Keratinocyte (primary cell): ENCODE data around the gene GJD2.

Experiments
- EZH2 ChIP-seq: IDR thresholded peaks from one replicate; pipeline ENCODE4 v1.6.1; 2012; ENCODE audit warnings: inconsistent platforms, mild to moderate bottlenecking, low read length, moderate library complexity
- TF ChIP-seq, protein P1 (sequence below), 3 experiments: IDR thresholded peaks in 1 of 3; conservative IDR thresholded peaks in 1 of 3; optimal IDR thresholded peaks in 1 of 3; 2 replicates in 2 of 3; 3 replicates in 1 of 3; pipeline versions ENCODE3 to v1.5.1; 2011; ENCODE audit warnings: low read length in 3 of 3, mild to moderate bottlenecking in 3 of 3, moderate library complexity in 2 of 3, control low read depth in 1 of 3, inconsistent platforms in 1 of 3; ENCODE audit not compliant: insufficient read depth in 2 of 3; ENCODE audit errors: extremely low read depth in 1 of 3

DNA sequence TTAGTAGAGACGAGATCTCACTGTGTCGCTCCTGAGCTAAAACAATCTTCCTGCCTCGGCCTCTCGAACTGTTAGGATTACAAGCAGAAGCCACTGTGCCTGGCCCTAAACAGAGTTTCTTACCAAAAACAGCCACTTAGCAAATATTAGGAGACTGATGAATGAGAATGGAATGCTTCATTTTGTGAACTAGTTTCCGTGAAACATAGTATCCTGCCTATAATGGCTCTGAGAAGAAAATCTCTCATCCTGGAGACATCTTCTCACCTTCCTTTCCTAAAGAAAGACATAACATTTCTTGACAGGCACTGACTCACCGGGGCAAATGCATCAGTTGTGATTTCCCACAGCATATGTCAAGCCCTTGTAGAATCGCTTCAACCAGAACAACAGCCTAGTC, 44.9 kb downstream of the GJD2 start:
- TF ChIP-seq, protein P1, sequence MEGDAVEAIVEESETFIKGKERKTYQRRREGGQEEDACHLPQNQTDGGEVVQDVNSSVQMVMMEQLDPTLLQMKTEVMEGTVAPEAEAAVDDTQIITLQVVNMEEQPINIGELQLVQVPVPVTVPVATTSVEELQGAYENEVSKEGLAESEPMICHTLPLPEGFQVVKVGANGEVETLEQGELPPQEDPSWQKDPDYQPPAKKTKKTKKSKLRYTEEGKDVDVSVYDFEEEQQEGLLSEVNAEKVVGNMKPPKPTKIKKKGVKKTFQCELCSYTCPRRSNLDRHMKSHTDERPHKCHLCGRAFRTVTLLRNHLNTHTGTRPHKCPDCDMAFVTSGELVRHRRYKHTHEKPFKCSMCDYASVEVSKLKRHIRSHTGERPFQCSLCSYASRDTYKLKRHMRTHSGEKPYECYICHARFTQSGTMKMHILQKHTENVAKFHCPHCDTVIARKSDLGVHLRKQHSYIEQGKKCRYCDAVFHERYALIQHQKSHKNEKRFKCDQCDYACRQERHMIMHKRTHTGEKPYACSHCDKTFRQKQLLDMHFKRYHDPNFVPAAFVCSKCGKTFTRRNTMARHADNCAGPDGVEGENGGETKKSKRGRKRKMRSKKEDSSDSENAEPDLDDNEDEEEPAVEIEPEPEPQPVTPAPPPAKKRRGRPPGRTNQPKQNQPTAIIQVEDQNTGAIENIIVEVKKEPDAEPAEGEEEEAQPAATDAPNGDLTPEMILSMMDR (optimal IDR thresholded peaks at IDR 0.05 in 1 of 3, IDR thresholded peaks at IDR 0.05 in 1 of 3, conservative IDR thresholded peaks at IDR 0.05 in 1 of 3; ENCODE audit: extremely low read depth in 1 of 3, insufficient read depth in 2 of 3, low read length in 3 of 3): no peak
- TF ChIP-seq EZH2: no peak
